ENCODE data around the gene FOXG1. TPM values are rescaled to one million over a fixed set of nuclear protein-coding genes. Genes with fewer than 3 reads are reported as not detected.

Gene FOXG1
- total and polyA plus RNA-seq, 2 donors = not detected

DNA sequence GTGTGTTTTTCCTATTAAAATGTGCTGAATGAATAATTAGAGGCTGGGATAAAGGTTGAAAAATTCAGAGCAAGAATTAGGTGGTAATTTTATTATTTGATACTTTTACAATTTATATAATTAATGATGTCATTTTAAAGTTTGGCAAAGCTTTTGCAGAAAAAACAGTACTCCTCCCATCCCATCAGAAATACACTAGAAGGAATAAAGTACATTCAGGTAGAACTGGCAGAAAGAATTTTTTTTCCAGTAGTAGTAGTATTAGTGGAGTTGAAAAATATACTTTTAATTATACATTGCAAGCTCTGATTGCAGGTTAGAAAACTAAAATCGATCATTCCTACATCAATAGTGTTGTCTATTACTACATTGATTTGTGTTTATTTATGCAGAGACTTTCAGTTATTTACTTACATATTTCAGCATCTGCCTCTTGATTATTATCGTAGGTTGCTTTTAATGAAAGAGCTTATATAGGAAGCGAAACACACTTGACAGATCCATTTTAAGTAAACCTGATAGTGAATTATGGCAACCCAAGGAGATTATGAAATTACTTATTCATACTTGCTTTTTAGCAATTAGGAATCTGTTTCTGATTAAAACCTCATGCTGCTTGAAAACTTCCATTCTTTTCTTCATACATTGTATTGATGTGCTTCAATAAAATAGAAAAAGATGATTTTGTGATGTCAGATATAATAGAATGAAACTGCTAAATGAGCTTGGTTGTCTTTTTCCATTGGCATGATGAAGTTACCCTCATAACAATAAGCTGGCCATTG, 10.1 kb downstream of the FOXG1 start:
- WGBS = 22% methylated on average over 3 of the region's 3 CpGs
- H3K36me3 ChIP-seq (ENCODE audit: insufficient read depth) = no peaks in the 10 kb centered on the region
- no peaks in the 10 kb centered on the region for H3K4me1 ChIP-seq (ENCODE audit: insufficient read depth)
- DNase-seq (ENCODE audit: extremely low spot score) = no peak
- no peak overlapping the region for H3K4me3 ChIP-seq (ENCODE audit: low read depth, low read length)
- H3K27ac ChIP-seq (ENCODE audit: low read depth) = no peak overlapping the region

DNA sequence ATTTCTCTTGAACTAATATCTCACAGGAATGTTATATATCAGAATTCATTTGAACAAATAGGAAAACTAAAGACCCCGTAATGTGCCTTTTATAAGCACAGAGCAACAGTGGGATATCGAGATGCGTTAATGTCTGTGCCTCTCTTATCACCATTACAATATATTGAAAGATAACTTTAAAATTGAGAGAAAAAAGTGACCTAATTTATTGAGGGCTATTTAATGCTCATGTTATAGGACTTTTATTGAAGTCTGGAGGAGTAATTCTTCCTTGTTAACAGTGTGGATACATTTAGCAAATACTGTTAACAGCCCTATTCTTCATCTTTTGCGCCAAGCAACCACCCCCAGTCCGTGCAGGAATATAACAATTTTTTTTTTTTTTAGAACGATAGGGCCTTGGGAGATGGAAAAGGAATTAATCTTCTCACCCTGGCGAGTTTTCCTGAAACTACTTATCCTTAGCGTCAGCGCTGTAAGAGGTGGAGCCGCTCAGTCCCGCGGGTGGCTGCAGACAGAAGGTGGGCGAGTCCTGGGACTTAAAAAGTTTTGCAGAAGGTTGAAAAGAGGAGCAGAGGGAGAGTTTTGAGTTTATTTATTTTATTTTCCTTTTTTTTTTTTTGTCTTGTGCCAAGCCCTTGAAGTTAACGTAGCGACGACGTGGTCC, 11.0 kb downstream of the FOXG1 start:
- no peak for DNase-seq (ENCODE audit: extremely low spot score)
- Histone ChIP-seq H3K27ac (ENCODE audit: low read depth) (no peak overlapping the region), H3K36me3 (ENCODE audit: insufficient read depth) (no peaks in the 10 kb centered on the region), H3K4me1 (ENCODE audit: insufficient read depth) (no peaks in the 10 kb centered on the region), H3K4me3 (ENCODE audit: low read depth, low read length) (no peak overlapping the region)
- WGBS = 6% methylated on average over 17 of the region's 17 CpGs

- Histone ChIP-seq H3K36me3 (ENCODE audit: insufficient read depth) (no peaks in the 10 kb centered on the region), H3K4me1 (ENCODE audit: insufficient read depth) (no peaks in the 10 kb centered on the region), H3K4me3 (ENCODE audit: low read depth, low read length) (no peak overlapping the region), H3K27ac (ENCODE audit: low read depth) (no peak overlapping the region)
- 4% methylated on average over 28 of the region's 28 CpGs for WGBS
- no peak for DNase-seq (ENCODE audit: extremely low spot score)
Measured at GRCh38 chr14:28778138-28779117, 11.8 kb downstream of the FOXG1 start.

- H3K4me1 ChIP-seq (ENCODE audit: insufficient read depth) = no peaks in the 10 kb centered on the region
Measured at GRCh38 chr14:28779456-28779855, 12.9 kb downstream of the FOXG1 start.

DNA sequence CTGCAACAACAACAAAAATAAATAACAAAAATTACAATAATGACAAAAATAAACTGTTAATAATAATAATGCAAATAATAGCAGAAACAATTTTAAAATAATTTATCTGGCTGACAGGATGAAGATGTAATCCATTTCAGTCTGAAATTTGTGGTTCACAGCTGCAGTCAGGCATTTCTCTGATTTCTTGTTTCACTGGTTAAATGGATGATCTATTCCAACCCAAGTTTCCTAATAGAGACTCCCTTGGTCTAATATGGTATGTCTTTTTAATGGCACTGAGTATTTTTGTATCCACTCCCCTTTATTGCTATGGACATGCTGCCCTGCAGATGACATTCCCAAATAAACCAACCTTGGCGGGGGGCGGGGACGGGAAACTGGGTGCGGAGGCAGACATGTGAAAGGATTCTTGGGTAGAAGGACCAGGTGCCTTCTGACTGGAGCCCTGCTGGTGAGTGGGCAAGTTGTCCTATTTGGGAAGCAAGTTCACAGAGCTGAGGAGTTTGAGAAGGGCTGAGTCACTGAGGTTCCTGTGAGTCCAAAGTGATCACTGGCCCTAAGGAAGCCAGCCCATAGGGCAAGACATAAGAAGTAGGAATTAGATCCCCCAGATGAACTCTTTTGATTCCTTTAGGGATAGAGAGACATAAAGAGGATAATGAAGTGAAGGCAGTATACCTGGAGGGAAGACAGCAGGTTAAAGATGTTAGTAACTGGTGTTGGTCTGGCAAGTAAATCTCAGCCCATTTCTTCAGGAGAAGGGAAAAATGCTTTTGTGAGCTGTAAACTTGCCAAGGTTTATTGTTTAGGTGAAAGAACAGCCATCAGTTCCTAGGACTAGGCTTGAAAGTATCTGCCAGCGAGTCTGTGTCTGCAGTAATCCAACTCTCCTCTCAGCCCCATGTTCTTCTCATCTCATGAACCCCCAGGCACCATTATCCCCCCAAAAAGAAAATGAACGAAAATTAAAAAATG, 14.5 kb downstream of the FOXG1 start:
- Histone ChIP-seq H3K4me3 (ENCODE audit: low read depth, low read length) (no peak overlapping the region), H3K4me1 (ENCODE audit: insufficient read depth) (peaks cover 7% of the 10 kb centered on the region), H3K36me3 (ENCODE audit: insufficient read depth) (no peaks in the 10 kb centered on the region), H3K27ac (ENCODE audit: low read depth) (no peak overlapping the region)
- 6% methylated on average over 6 of the region's 6 CpGs for WGBS
- DNase-seq (ENCODE audit: extremely low spot score) = no peak

More at GRCh38 chr14:28779456-28779855, 12.9 kb downstream of the FOXG1 start:
- no peak overlapping the region for H3K4me3 ChIP-seq (ENCODE audit: low read depth, low read length)
- H3K27ac ChIP-seq (ENCODE audit: low read depth) = no peak overlapping the region
- H3K36me3 ChIP-seq (ENCODE audit: insufficient read depth) = no peaks in the 10 kb centered on the region
- DNase-seq (ENCODE audit: extremely low spot score) = no peak

DNA sequence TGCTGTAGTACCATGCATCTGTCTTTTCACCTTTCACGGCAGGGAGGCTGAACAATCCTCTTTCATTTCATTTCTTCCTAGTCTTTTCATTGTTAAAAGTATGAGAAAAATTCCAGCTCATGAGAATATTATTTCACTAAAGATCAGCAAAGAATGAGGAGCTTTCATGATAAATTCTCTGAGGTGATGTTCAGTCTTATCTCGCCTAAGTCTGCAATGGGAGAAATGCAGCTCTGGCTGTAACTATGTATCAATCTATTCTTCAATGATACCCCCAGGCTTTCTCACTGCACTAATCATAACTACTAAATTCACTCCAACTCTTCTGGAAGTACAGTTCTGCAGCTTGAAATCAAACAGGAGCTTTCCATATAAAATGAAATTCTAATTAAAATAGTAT, 15.7 kb downstream of the FOXG1 start:
- no peak overlapping the region for H3K27ac ChIP-seq (ENCODE audit: low read depth)
- 33% methylated on average over 2 of the region's 2 CpGs for WGBS

GRCh38 chr14:28783664-28784063, 17.1 kb downstream of the FOXG1 start:
- 10% methylated on average over 4 of the region's 4 CpGs for WGBS

More for the DNA sequence above, 15.7 kb downstream of the FOXG1 start:
- no peak for DNase-seq (ENCODE audit: extremely low spot score)
- Histone ChIP-seq H3K4me3 (ENCODE audit: low read depth, low read length) (no peak overlapping the region), H3K36me3 (ENCODE audit: insufficient read depth) (no peaks in the 10 kb centered on the region), H3K4me1 (ENCODE audit: insufficient read depth) (peaks cover 7% of the 10 kb centered on the region)

DNA sequence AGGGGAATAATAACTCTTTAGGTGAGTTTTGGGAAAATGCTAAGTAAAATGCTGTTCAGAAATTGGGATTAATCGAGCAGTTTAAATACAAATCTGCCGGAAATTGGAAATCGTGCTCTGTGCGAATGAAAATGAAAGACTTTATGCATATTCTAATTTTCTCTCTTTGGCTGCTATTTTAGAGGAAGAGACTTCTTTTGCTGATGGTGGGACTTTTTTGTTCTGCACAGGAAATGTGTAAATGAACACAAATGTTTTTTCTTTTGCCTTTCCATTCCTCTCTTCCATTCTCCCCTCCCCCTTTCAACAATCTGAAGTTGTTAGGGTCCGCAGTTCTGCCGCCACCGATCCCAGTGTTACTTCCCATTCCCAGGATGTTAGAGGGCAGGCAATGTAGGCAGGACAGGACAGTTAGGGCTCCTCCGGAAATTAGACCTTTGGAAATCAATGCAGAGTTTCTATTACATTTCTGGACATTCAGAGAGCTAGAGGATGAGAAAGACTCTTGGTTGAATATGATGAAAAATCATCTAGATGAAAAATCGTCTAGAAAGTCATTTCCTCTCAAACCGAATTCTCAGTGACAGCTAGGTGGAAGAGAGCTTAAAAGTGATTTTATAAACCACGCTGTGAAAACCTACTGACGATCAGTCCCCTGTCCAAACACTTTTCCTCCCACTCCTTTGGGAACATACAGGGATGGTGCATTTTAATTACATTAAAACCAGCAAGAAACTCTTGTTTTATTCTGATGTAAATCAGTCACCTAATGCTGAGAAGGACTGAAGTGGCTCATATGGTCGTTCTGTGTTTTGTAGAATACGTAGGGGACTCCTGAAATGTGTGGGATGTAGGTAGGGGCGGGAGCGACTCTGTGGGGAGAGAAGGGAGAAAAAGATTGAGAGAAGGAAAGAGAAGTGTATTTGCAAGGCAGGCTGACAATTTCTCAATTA, 17.8 kb downstream of the FOXG1 start:
- no peaks in the 10 kb centered on the region for H3K36me3 ChIP-seq (ENCODE audit: insufficient read depth)
- H3K27ac ChIP-seq (ENCODE audit: low read depth) = no peak overlapping the region
- H3K4me3 ChIP-seq (ENCODE audit: low read depth, low read length) = no peak overlapping the region
- H3K4me1 ChIP-seq (ENCODE audit: insufficient read depth) = peaks cover 7% of the 10 kb centered on the region
- no peak for DNase-seq (ENCODE audit: extremely low spot score)
- 8% methylated on average over 16 of the region's 16 CpGs for WGBS

More at GRCh38 chr14:28783664-28784063, 17.1 kb downstream of the FOXG1 start:
- H3K36me3 ChIP-seq (ENCODE audit: insufficient read depth) = no peaks in the 10 kb centered on the region
- H3K4me3 ChIP-seq (ENCODE audit: low read depth, low read length) = no peak overlapping the region
- no peak for DNase-seq (ENCODE audit: extremely low spot score)
- H3K27ac ChIP-seq (ENCODE audit: low read depth) = no peak overlapping the region
- H3K4me1 ChIP-seq (ENCODE audit: insufficient read depth) = peaks cover 7% of the 10 kb centered on the region

- Histone ChIP-seq H3K4me1 (ENCODE audit: insufficient read depth) (peaks cover 7% of the 10 kb centered on the region), H3K4me3 (ENCODE audit: low read depth, low read length) (no peak overlapping the region), H3K36me3 (ENCODE audit: insufficient read depth) (no peaks in the 10 kb centered on the region), H3K27ac (ENCODE audit: low read depth) (no peak overlapping the region)
- DNase-seq (ENCODE audit: extremely low spot score) = no peak
- WGBS = 3% methylated on average over 62 of the region's 62 CpGs
Measured at GRCh38 chr14:28785096-28785952, 18.7 kb downstream of the FOXG1 start.

DNA sequence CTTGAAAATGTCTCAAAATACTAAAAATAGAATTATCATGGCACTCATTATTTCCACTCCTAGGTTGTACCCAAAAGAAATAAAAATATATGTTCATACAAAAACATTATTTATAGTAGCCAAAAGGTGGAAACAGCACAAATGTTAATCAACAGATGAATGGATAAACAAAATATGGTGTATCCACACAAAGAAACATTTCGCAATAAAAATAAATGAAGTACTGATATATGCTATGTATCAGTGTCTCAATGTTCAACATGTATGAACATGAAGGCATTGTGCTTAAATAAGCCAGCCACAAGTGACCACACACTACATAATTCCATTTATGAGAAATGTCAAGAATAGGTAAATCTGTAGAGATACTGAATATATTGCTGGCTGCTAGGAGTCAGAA, 40.9 kb downstream of the FOXG1 start:
- Histone ChIP-seq H3K4me1 (ENCODE audit: insufficient read depth) (no peaks in the 10 kb centered on the region), H3K36me3 (ENCODE audit: insufficient read depth) (no peaks in the 10 kb centered on the region), H3K4me3 (ENCODE audit: low read depth, low read length) (no peak overlapping the region), H3K27ac (ENCODE audit: low read depth) (no peak overlapping the region)
- 97% methylated on average over 1 of the region's 1 CpG for WGBS
- no peak for DNase-seq (ENCODE audit: extremely low spot score)

DNA sequence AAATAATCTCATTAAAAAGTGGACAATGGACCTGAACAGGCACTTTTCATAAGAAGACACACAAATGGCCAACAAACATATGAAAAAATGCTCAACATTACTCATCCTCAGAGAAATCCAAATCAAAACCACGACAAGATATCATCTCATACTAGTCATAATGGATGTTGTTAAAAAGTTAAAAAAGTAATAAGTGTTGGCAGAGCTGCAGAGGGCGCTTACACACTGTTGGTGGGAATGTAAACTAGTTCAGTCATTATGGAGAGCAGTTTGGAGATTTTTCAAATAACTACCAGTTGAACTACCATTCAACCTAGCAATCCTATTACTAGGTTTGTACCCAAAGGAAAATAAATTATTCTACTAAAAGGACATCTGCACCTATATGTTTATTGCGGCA, 47.2 kb downstream of the FOXG1 start:
- Histone ChIP-seq H3K4me3 (ENCODE audit: low read depth, low read length) (no peak overlapping the region), H3K4me1 (ENCODE audit: insufficient read depth) (no peaks in the 10 kb centered on the region), H3K27ac (ENCODE audit: low read depth) (no peak overlapping the region), H3K36me3 (ENCODE audit: insufficient read depth) (no peaks in the 10 kb centered on the region)
- no peak for DNase-seq (ENCODE audit: extremely low spot score)
- WGBS = 86% methylated on average over 3 of the region's 3 CpGs
